NCI-H146 treated with DMSO at 0.1 percent for 48 hours (cell line): ENCODE measurements around the gene BTRC.
A peak's percentile ranks its signal among the peaks of the same experiment; 100 is the strongest.
"Not testable (repeated sequence)": the region's sequence is repeated elsewhere in the genome, so short reads cannot be mapped to it uniquely, and the experiment has no call there.

ENCODE experiments used
- DNase-seq: peaks from one replicate; lab custom pipeline; 2025; ENCODE audit not compliant: unreplicated experiment; lab: John Stamatoyannopoulos, UW

Gene BTRC

GRCh38 chr10:101341438-101341837 is 12.5 kb upstream of the BTRC start:
- DNase-seq: no peak

- DNase-seq: no peak
Observed at GRCh38 chr10:101346177-101346576, 7.8 kb upstream of the BTRC start.

GRCh38 chr10:101351017-101351416 is 2.9 kb upstream of the BTRC start:
- no peak for DNase-seq

- DNase-seq: no peak
Observed at GRCh38 chr10:101351477-101351876, 2.5 kb upstream of the BTRC start.

- not testable (repeated sequence) for DNase-seq
Observed at GRCh38 chr10:101352857-101353256, 1.1 kb upstream of the BTRC start.

GRCh38 chr10:101354328-101355071 is 535 bp downstream of the BTRC start:
- DNase-seq: peak; percentile 51

- DNase-seq: no peak
Observed at GRCh38 chr10:101355072-101355706, 1.2 kb downstream of the BTRC start.

- DNase-seq: no peak
Observed at GRCh38 chr10:101356132-101356531, 2.2 kb downstream of the BTRC start.

GRCh38 chr10:101357958-101358357 is 4.0 kb downstream of the BTRC start:
- DNase-seq: no peak

- no peak for DNase-seq
Observed at GRCh38 chr10:101358706-101359300, 4.8 kb downstream of the BTRC start.

GRCh38 chr10:101360090-101360489 is 6.1 kb downstream of the BTRC start:
- not testable (repeated sequence) for DNase-seq

- DNase-seq: not testable (repeated sequence)
Observed at GRCh38 chr10:101360841-101361240, 6.9 kb downstream of the BTRC start.

GRCh38 chr10:101363850-101364400 is 10.0 kb downstream of the BTRC start:
- DNase-seq: no peak

GRCh38 chr10:101364721-101365120 is 10.8 kb downstream of the BTRC start:
- no peak for DNase-seq

GRCh38 chr10:101367569-101368453 is 13.8 kb downstream of the BTRC start:
- no peak for DNase-seq

GRCh38 chr10:101373063-101373462 is 19.1 kb downstream of the BTRC start:
- DNase-seq: no peak

GRCh38 chr10:101373993-101374392 is 20.0 kb downstream of the BTRC start:
- DNase-seq: not testable (repeated sequence)

GRCh38 chr10:101375076-101375475 is 21.1 kb downstream of the BTRC start:
- no peak for DNase-seq

- no peak for DNase-seq
Observed at GRCh38 chr10:101379663-101380352, 25.8 kb downstream of the BTRC start.

- DNase-seq: no peak
Observed at GRCh38 chr10:101380353-101381017, 26.5 kb downstream of the BTRC start.
